HG02588 (cell line): ENCODE measurements around the gene ZNF746.
"Not testable (repeated sequence)": the region's sequence is repeated elsewhere in the genome, so short reads cannot be mapped to it uniquely, and the experiment has no call there.

Experiments
- ATAC-seq: cut with Tn5 transposase; IDR thresholded peaks from one replicate; pipeline ENCODE4 v1.9.1; 2021; ENCODE audit warnings: mild to moderate bottlenecking, moderate library complexity; ENCODE audit not compliant: unreplicated experiment

Gene ZNF746

DNA sequence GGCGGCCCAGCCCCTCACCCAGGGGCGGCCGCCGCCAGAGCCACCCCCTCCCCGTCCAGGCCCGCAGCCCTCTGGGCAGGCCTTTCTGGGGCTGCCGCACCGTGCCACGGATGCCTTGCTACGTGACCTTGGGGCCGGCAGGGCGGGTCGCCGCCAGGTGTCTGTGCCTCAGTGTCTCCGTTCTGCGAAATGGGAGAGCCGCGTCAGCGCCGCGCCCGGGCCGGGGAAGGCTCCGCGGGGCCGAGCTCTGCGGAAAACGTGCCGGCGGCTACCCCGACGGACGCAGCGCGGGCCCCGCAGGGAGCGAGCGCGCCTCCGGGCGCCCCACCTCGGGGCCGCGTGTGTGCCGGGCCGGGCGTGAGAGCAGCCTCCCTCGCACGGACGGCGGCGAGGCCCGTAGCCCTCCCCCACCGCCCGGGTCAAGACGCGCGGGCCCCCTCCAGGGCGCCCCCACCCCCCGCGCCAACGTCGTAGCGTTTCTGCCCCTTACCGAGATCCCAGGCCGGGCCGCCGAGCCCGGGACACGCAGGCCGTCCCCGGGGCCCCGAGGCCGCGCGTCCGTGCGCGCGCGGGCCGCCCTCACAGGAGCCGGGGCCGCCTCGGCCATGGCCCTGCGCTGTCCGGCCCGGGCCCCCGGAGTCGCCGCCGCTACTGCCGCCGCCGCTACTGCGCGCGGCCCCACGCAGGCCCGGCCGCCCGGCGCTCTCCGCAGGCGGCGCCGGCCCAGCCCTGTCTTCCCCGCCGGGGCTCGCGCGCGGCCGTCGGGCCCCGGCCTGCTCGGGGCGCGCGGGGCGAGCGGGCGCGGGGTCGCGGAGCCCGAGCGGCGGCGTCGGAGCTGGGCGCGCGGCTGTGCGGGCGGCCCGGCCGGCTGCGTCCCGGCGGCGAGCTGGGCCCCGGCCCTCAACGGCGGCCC lies 37.8 kb downstream of the ZNF746 start:
- ATAC-seq: peak; percentile 37

DNA sequence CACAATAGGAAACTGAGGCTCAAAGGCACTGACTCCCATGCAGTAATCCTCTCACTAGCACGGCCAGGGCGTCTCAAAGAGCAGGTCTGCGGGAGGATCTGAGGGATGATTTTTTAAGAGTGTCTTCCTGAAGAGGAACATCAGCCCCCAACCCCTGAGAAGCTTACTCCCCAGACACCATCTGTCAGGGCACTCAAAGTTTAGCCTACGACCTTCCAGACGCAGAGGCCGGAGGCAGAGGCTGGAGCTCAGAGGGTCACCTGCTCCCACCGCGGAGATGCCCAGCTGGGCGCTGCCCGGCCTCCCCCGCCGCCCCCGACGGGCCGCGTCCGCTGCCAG lies 38.4 kb downstream of the ZNF746 start:
- ATAC-seq: no peak

DNA sequence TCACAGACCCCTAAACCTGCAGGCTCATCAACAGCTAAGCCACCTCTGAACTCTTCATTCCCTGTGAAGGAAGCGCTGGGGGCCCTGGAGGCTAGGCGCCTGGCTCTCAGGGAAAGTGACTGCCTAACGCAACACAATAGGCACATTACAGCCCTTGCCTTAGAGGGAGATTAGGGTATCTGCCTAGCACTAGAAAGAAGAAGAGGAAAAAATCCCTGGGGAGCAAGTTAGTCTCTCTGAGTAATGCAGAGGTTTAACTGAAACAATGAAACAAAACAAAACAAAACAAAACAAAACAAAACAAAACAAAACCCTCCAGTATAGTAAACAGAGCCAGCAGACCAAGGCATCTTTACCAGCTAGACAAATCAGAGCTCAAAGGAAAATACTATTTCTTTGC lies 39.4 kb downstream of the ZNF746 start:
- ATAC-seq: no peak

DNA sequence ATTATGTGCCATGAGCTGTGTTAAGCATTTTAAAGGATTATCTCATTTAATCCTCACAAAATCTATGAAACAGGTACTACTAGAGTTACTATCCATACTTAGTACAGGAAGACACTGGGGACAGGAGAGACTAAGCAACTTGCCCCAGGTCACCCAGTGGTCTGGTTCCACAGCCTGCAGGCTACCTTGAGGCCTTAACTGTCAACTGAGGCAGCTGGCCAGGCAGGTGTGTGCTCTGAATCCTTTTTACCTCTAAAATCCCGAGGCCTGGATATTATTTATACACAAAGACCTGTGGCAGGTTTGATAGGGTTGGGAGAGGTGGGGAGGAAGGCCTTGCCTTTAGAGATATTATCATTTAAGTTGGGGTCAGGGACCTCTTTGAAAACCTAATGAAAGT lies 39.8 kb downstream of the ZNF746 start:
- no peak for ATAC-seq

DNA sequence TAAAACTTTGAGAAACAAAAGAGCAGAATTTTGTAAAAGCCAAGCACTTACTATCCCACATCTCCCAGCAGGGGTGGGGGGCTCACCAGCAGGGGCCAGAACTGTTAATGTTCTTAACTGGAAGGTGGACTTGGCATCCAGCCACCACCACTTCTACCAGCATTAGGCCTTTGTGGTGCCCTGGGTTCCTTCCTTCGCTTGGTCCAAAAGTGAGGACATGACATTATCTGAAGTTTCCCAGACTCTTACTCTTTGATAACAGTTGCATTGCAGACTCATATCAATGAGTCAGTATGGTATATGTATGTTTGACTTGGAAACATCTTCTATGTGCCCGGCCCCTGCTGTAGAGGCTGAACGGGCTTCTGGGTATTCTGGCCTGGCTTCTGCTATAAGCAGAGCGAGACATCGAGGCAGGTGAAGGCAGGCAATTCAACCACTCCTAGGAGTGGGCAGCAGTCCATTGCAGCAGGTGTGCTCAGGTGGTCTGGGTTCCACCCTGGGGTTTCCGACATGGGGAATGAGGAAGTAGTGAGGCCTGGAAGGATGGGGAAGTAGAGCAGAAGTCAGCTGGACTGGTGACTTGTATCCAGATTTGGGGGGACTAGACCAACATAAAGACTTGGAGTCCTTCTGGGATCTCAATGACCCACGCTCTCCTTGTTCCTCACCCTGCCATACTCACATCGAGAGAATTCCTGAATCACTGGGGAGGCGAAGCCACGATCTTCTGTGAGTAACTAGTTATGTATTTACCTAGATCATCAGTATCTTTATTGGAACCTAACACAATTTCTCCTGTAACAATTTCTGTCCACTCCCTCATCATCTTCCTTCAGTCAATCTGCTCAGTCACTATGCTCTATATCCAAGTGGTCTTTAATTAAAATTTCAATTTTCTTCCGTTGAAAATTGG lies 40.8 kb downstream of the ZNF746 start:
- no peak for ATAC-seq

DNA sequence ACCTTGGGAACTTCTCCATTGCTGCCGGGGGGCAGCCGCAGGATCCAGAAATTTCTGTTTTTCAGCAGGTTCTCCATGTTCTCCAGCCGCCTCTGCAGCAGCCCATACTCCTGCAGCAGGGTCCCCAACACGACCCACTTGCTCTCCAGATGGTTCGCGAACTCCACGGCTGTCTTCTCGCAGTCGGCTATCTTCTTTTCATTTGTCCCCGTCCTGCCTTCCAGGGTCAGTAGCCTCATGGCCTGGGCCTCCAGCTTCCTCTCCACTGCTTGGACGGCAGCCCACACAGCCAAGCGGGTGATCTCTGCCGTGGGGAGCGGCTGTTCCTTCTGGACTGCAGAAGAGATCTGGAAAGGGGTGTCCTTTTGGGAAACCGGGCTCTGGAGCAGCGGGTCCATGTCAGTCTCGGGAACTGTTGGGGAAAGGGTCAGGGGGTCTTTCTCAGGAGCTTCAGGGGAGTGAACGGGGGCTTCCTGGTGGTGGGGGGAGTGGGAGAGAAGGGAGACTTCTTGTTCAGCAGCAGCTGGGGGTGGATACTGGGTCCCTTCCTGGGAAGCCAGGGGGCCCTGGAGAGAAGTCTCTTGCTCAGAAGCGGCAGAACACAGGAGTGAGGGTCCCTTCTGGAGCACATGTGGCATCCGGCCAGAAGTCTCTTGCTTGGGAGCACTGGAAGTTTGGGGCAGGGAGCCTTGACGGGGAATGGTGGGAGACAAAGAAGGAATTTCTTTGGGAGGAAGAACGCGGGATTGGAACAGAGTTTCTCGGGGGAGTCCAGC lies 42.2 kb downstream of the ZNF746 start:
- no peak for ATAC-seq

DNA sequence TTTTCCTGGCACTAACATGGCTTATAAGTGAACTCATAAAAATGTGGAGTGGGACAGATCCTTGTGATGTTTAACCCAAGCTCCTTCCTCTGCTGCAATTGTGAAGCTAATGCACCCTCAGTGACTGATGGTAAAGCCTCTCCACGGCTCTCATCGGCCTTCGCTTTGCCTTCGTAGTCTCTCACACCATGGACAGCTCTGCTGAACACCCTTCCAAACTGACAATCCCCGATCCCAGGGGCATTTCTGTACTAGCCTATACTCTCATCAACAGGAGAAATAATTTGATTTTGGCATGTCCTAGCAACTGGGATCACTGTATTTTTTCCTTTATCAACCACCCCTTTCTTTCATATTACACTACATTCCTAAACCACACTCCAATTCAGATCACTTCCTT lies 42.9 kb downstream of the ZNF746 start:
- no peak for ATAC-seq

DNA sequence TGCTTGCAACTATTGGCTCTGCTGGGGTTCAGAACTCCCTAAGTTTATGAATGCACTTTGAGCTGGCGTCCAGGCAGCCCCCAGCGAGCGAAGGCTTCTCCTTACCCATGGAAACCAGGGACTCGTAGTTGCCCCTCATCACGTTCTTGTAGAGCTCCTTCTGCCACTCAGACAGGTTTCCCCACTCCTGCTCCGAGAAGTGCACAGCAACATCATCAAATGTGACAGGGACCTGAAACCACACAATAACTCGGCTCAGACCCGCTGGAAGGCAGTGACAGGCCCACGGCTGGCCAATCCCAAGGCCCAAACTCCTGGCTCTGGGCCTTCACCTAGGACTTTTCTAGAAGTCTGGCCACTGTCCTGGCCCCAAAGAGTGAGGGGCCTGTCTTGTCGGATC lies 43.6 kb downstream of the ZNF746 start:
- no peak for ATAC-seq

DNA sequence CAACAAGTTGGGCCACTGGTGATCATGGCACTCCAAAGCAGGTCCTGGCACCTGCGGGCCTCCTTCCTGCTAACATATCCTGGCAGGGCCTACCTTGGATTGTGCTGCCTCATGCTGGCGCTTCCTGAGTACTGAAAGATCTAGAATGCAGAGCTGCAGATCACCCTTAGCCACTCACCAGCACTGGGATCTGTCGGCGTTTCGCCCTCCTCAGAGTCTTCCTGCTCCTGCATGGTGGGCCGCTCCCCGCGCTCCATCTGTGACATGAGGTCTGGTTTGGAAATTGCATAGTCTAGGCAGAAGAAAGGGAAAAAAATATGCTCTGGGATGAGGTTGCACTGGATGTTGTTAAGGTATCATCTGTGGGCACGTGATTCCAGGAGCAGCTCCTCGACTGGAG lies 46.8 kb downstream of the ZNF746 start:
- ATAC-seq: no peak

DNA sequence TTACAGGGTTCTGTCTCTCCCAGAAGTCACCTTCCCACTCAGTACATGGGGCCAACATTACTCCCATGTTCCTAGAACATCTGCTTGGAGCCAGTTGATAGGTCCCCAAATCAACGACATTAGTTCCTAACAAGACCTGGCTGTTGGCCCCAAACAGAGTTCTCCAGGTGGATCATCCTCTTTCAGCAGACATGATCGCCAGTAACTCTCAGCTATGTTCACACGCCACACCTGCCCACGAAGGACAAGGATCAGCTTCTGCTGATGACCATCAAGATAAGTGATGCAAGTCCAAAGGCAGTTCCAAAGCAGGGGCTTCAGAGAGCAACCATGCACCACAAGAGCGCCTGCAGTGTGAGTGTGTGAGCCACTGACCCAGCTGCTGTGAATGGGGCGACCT lies 47.7 kb downstream of the ZNF746 start:
- ATAC-seq: no peak

DNA sequence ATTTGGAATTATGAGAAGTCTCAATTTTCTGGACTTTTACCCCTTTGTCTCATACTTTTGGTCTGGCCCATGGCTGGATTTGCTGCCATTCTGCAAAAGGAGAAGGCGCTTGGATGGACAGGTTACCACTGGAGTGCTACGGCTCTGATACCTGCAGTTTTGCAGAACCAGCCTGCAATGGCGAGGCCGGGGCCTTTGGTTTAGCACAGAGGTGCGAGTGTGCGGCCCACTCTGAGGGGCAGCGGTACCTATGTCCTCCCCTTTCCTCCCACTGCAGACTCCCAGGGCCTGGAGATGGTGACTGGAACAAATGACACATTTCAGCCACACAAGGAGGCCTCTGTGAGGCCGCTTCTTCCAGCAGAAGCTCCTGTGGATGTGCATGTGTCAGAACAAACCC lies 48.6 kb downstream of the ZNF746 start:
- no peak for ATAC-seq

DNA sequence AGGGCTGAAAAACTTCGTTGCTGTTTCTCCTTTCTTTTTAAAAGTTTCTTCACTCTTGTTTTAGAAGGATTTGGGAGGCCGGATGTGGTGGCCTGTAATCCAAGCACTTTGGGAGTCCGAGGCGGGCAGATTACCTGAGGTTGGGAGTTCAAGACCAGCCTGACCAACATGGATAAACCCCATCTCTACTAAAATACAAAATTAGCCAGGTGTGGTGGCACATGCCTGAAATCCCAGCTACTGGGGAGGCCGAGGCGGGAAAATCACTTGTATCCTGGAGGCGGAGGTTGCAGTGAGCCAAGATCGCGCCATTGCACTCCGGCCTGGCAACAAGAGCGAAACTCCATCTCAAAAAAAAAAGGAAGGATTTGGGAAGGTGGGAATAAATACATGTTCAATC lies 51.6 kb downstream of the ZNF746 start:
- not testable (repeated sequence) for ATAC-seq

DNA sequence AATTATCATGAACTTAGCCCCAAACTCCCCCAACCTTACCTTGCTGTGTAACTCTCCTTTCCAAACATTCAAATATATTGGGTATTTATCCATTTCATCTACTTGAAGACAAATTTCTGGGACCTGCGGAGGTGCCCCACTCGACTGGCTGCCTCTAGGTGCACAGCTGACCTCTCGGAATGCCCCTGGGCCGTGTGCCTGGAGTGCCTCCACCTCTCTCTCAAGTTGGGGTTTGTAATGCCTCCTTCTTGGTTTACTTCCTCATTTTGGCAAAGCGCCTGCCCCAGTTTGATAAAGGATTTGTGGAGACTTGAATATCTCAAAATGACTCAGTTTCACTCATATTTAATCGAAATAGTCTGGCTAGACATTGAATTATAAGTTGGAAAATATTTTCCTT lies 53.3 kb downstream of the ZNF746 start:
- no peak for ATAC-seq

DNA sequence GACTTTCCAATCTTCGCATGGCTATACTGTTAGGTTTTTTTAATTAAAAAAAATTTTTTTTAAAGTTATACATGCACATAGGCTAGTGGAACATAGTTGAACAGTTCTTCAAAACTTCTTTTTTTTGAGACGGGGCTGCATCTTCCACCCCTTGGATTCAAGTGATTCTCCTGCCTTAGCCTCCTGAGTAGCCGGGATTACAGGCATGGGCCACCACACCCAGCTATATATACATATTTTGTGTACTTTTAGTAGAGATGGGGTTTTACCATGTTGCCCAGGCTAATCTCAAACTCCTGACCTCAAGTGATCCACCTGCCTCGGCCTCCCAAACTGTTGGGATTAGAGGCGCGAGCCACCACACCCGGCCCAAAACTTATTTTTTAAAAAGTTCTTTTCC lies 54.1 kb downstream of the ZNF746 start:
- no peak for ATAC-seq

DNA sequence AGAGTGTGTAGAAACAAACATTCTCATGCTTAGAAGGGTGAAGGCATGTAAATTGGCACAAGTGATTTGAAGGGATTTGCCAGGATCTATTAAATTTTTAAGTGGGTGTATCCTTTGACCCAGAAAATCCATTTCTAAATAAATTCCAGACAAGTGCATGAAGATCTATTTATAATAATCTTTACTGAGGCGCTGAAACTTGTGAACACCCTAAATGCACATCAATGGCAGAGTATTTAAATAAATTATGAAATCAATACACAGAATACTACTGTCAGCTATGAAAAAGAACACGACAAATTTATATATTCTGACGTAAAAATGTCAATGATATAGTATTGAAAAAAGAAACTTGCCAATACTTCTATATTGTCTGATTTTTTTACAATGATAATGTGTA lies 54.7 kb downstream of the ZNF746 start:
- ATAC-seq: no peak

DNA sequence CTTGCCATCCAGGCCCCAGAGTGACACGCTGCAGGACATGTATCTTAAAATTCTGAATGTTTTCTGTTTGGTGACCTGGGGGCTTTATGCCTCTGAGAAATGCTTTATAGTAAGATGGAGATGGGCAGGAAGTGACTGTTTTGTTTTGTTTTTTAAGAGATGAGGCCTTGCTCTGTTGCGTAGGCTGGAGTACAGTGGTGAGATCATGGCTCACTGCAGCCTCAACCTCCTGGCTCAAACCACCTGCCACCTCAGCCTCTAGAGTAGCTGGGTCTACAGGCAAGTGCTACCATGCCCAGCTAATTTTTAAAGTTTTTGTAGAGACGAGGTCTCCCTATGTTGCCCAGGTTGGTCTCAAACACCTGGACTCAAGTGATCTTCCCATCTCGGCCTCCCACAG lies 57.4 kb downstream of the ZNF746 start:
- no peak for ATAC-seq

DNA sequence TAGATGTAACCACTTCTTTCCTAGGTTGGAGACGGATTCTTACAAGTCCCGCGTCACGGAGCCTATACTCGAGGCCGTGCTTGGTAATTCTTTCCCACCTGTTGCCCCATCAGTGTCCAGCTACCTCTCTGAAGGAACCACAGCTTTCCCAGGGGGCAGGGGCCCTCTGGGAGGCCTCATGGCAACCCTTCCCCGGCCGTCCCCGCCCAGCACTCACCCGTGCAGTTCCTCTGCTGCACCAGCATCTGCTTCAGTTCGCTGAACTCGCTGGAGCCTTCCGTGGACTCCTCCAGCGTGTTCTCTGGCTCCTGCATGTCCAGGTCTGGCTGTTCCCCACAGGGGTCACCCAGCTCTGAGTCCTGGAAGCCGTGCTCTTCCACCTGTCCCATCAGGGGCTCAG lies 61.3 kb downstream of the ZNF746 start:
- ATAC-seq: no peak

DNA sequence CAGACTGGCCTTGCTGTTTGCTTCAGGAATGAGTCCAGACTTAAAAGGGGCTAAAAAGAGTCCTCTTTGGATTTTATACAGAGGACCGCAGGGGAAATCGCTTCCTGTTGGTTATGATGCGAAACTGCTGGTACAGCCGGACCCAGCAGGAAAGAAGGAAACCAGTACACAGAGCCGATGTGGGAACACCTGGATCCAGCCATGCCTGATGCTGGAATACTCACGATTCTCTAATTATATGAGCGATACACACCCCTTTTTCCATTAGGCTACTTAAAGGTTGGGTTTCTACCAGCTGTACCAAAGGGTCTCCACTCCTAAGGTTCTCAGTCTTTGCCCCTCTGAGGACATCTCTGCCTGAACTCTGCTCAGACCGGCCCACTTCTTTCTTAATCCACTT lies 64.5 kb downstream of the ZNF746 start:
- no peak for ATAC-seq

DNA sequence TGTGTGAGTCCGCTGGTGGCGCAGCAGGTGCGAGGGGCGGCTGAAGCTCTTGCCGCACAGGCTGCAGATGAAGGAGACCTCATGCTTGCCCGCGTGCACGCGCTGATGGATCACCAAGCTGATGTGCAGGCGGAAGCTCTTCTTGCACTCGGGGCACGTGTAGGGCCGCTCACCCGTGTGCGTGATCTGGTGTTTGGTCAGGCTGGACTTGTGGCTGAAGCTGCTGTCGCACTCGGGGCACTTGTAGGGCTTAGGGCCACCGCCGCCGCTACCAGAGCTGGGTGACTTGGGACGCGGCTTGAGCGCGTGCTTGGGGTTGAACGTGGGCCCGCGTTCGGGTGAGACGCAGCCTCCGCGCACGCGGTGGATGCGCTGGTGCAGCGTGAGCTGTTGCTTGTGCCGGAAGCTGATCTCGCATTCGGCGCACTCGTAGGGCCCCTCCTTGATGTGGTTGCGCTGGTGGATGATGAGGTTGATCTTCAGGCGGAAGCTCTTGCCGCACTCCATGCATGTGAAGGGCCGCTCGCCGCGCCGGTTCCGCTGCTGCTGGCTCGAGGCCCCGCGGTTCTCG lies 65.4 kb downstream of the ZNF746 start:
- ATAC-seq: no peak

DNA sequence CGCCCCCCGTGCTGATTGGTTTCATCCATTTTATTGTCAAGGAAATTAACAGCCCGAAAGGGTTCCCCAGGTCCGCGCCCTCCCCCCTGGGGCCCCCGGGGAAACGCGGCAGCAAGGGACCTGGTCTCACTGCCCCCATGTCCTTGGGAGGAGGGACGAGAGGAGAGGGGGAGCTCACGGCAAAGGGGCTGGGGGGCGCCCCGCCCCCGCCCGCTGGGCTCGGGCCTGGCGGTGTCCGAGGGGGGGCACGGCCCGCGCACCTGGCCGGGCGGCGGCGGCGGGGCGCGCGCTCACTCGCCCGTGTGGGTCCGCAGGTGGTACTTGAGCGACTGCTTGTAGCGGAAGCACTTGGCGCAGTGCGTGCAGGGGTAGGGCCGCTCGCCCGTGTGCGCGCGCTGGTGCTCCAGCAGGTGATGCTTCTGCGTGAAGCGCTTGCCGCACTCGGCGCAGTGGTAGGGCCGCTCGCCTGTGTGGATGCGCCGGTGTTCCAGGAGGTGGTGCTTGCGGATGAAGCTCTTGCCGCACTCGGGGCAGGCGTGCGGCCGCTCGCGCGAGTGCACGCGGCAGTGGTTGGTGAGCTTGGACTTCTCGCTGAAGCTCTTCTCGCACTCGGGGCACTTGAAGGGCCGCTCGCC lies 66.0 kb downstream of the ZNF746 start:
- ATAC-seq: no peak

DNA sequence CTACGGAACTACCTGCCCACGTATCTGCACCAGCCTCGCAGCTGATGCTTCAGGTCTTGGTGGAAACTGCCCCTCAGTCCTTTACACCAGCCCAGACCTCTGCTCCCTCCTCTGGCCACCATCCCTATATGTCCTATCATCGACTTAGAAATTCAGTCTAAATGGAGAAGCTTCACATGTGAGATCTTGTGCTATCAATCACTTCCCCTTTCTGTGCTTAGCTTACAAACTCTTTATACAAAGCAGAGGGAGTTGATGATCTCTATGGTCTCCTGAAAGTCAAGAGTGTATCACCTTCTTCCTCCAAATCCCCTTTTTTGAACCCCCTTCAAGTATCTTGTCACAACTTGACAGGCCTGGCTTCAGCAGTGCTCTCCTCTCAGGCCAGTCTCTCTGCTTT lies 67.4 kb downstream of the ZNF746 start:
- ATAC-seq: no peak
